GM12878 (cell line): ENCODE results near the gene ALG2. TPM values are rescaled to one million over a fixed set of nuclear protein-coding genes. Genes with fewer than 3 reads are reported as not detected.
A peak's percentile ranks its signal among the peaks of the same experiment; 100 is the strongest.

Source experiments
- ATAC-seq: fragments of 200-7000 bp; cut with Tn5 transposase; 3 replicates; pipeline ENCODE4 v1.9.1; 2020; ENCODE audit warnings: mild to moderate bottlenecking, moderate library complexity
- BruUV-seq: library from RNA; stranded (reverse); fragments of 400-500 nt; replicated peaks from 2 replicates; lab custom pipeline; 2021; lab: Mats Ljungman, UMichigan
- CTCF ChIA-PET: fragments of 300-600 bp; sonication (Branson Sonifier 250); formaldehyde crosslinking; extraction: SDS; loops from one replicate; lab custom pipeline; 2021; ENCODE audit warnings: inconsistent platforms; lab: Yijun Ruan, JAX
- POLR2A ChIA-PET: fragments of 350-600 bp; formaldehyde crosslinking; extraction: SDS; loops from one replicate; lab custom pipeline; 2021; ENCODE audit warnings: inconsistent platforms; lab: Charles Lee
- RAD21 ChIA-PET: fragments of 300-600 bp; sonication (Branson Sonifier 250); formaldehyde crosslinking; loops from one replicate; lab custom pipeline; 2023; ENCODE audit warnings: antibody characterized with exemption; ENCODE audit not compliant: unreplicated experiment; lab: Charles Lee
- SMC1A ChIA-PET: fragments of 300-600 bp; sonication (Branson Sonifier 250); formaldehyde crosslinking; loops from one replicate; lab custom pipeline; 2023; ENCODE audit not compliant: unreplicated experiment, uncharacterized antibody; lab: Charles Lee
- DNase-seq: peaks from one replicate; pipeline ENCODE4 v3.0.0-alpha.2; 2011; ENCODE audit warnings: low read depth, low spot score
- FAIRE-seq: peaks from 3 replicates; lab custom pipeline; 2011; peaks lifted over from hg19 to GRCh38; lab: Jason Lieb, UNC
- H2AFZ ChIP-seq: 2 replicates; pipeline ENCODE4 v1.6.0; 2011; ENCODE audit warnings: low read depth, low read length, control low read depth; ENCODE audit not compliant: control insufficient read depth
- H3K27ac ChIP-seq: 2 replicates; pipeline ENCODE4 v1.5.1; 2011; ENCODE audit warnings: control low read depth; ENCODE audit not compliant: control insufficient read depth, insufficient read depth
- H3K27me3 ChIP-seq, 2 experiments: replicated peaks in 1 of 2; 2 replicates each; pipeline versions ENCODE4 v1.6.0 to v1.6.1; 2011; ENCODE audit warnings: low read length in 1 of 2; ENCODE audit not compliant: control insufficient read depth in 2 of 2, insufficient read depth in 2 of 2
- H3K36me3 ChIP-seq, 2 experiments: 2 replicates each; pipeline ENCODE4 v1.5.1; 2011; ENCODE audit warnings: low read length in 1 of 2; ENCODE audit not compliant: control insufficient read depth in 2 of 2, insufficient read depth in 2 of 2
- H3K4me1 ChIP-seq: 2 replicates; pipeline ENCODE4 v1.6.1; 2011; ENCODE audit warnings: mild to moderate bottlenecking, low read length, moderate library complexity, mixed read lengths; ENCODE audit not compliant: control insufficient read depth, insufficient read depth
- H3K4me2 ChIP-seq: 2 replicates; pipeline ENCODE4 v1.6.0; 2011; ENCODE audit warnings: control low read depth; ENCODE audit not compliant: control insufficient read depth, insufficient read depth
- H3K4me3 ChIP-seq: fragments of 200-600 bp; sonication (generic); 2 replicates; pipeline ENCODE4 v1.5.1; 2016
- H3K79me2 ChIP-seq: 2 replicates; pipeline ENCODE4 v1.6.0; 2011; ENCODE audit warnings: low read length; ENCODE audit not compliant: control insufficient read depth, insufficient read depth
- H3K9ac ChIP-seq: 2 replicates; pipeline ENCODE4 v1.8.0; 2011; ENCODE audit warnings: low read length, control low read depth, mixed read lengths; ENCODE audit not compliant: control insufficient read depth, insufficient read depth
- H3K9me3 ChIP-seq: replicated peaks from 3 replicates; pipeline ENCODE4 v1.5.1; 2011; ENCODE audit warnings: mild to moderate bottlenecking, low read length; ENCODE audit not compliant: control insufficient read depth, insufficient read depth
- H4K20me1 ChIP-seq: 2 replicates; pipeline ENCODE4 v1.6.0; 2011; ENCODE audit not compliant: control insufficient read depth, insufficient read depth
- DPF2 ChIP-seq: fragments of 450-650 bp; IDR thresholded peaks from 2 replicates; pipeline ENCODE4 v1.6.1; 2017; ENCODE audit warnings: mild to moderate bottlenecking
- LARP7 ChIP-seq: fragments of 450-650 bp; IDR thresholded peaks from 2 replicates; pipeline ENCODE4 v1.6.1; 2017; ENCODE audit warnings: mild to moderate bottlenecking
- RB1 ChIP-seq: fragments of 450-650 bp; formaldehyde crosslinking; IDR thresholded peaks from 2 replicates; pipeline ENCODE4 v1.6.1; 2017; ENCODE audit warnings: mild to moderate bottlenecking, borderline replicate concordance
- WGBS: methylation state at CpG from one replicate; pipeline ENCODE4 v1.1.6; 2016; ENCODE audit warnings: low lambda C conversion rate; ENCODE audit not compliant: insufficient replicate concordance, insufficient coverage; ENCODE audit errors: missing lambda C conversion rate; 5-methylcytosine and 5-hydroxymethylcytosine counted together
- in situ Hi-C: fragments of 300-500 bp; cut with MboI; formaldehyde crosslinking; loops from 9 replicates; pipeline ENCODE4 v1.14.3; 2018; ENCODE audit warnings: mixed read lengths
- intact Hi-C: fragments of 100-400 bp; cut with micrococcal nuclease; formaldehyde crosslinking; loops from one replicate; pipeline ENCODE4 v1.14.2; 2022; ENCODE audit not compliant: unreplicated experiment
- polyA plus RNA-seq, 11 experiments: library from polyadenylated mRNA; depleted of rRNA in 4 of 11; unstranded in 6 of 11; stranded (reverse) in 5 of 11; fragments of >200 nt; fragmentation: Nextera tagmentation in 4 of 11; fragmentation: Illumina TruSeq in 1 of 11; extraction: Ambion mirVana in 4 of 11; extraction: Trizol in 1 of 11; gene quantifications; 1 replicate in 1 of 11; 2 replicates in 10 of 11; pipeline versions ENCODE4 v1.2.1 to v1.2.3, GENCODE V29; 2011 to 2016; ENCODE audit warnings: inconsistent platforms in 2 of 11, missing spikeins in 2 of 11, low read depth in 1 of 11
- total RNA-seq, 4 experiments: library from RNA; depleted of rRNA in 3 of 4; stranded (reverse); fragments of >200 nt in 3 of 4; fragmentation: Illumina TruSeq in 1 of 4; extraction: Trizol in 1 of 4; gene quantifications; 2 replicates each; pipeline versions ENCODE4 v1.2.1 to v1.2.3, GENCODE V29; 2013 to 2021
- TF ChIP-seq, protein P1 (sequence below): fragments of 450-650 bp; IDR thresholded peaks from 2 replicates; pipeline ENCODE4 v1.6.1; 2018; ENCODE audit warnings: mild to moderate bottlenecking, low read depth, moderate library complexity; ENCODE audit not compliant: partially characterized antibody
- TF ChIP-seq, protein P2 (sequence below): fragments of 450-650 bp; IDR thresholded peaks from 2 replicates; pipeline ENCODE4 v1.6.1; 2017; ENCODE audit warnings: mild to moderate bottlenecking, moderate library complexity

ALG2 gene
- total and polyA plus RNA-seq, 10 of the 15 experiments (the other 5 are each of a cell fraction or from before 2014, with no cell fraction given), result 8.8 to 52.5 (median 38.6) TPM

DNA sequence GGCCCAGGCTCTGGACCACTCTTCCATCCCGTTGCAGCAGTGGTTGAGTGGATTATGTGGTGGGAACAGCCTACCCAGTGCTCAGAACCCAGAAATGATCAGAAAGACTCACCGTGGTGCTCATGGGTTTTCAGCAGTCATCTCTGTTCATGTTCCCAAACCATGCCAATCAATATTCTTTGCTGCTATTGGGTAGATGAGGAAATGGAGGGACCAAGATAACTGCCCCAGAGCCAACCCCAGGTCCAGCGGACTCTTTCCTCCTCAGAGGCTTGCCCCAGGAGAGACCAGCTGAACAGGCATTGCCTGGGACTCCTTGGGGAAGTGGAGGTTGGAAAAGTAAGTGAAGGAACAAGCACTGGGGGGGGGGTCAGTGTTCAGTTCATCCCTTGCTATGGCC lies 38.1 kb downstream of the ALG2 start:
- SMC1A ChIA-PET, result interaction anchor here (0.9 to 12.4 kb wide), 13 partner anchors 11 to 1141 kb away, joined by 3 to 189 read pairs (median 11); partner anchors contain the start of genes ALG2 and SEC61B
- BruUV-seq, result TSS peak; percentile 65
- 78% methylated on average over 3 of the region's 3 CpGs for WGBS

More for the DNA sequence above, 38.1 kb downstream of the ALG2 start:
- Histone ChIP-seq H3K36me3 (no peaks in the 10 kb centered on the region), H3K27me3 (no peaks in the 10 kb centered on the region), H4K20me1 (no peaks in the 10 kb centered on the region), H3K27ac (peak overlapping the region; percentile 49), H3K4me2 (no peak overlapping the region), H3K9me3 (no peaks in the 10 kb centered on the region), H3K79me2 (no peaks in the 10 kb centered on the region), H2AFZ (no peak overlapping the region), H3K4me1 (peaks cover 77% of the 10 kb centered on the region), H3K4me3 (no peak overlapping the region), H3K9ac (peak overlapping the region; percentile 28; the same call in 1 of the 2 replicates)
- intact Hi-C loops (loop anchor here (1.0 to 10.0 kb wide), 13 partner anchors 20 to 1251 kb away; partner anchors contain the start of genes ERP44, INVS, NR4A3 and SEC61B), in situ Hi-C loops (loop anchor here (5.0 to 10.0 kb wide), 5 partner anchors 51 to 1141 kb away; no protein-coding TSS in a partner anchor)
- ChIA-PET CTCF (interaction anchor here (0.5 to 9.3 kb wide), 24 partner anchors 11 to 1389 kb away, joined by 3 to 131 read pairs (median 5); partner anchors contain the start of genes ALG2 and SEC61B), RAD21 (interaction anchor here (0.5 to 13.6 kb wide), 18 partner anchors 10 to 1035 kb away, joined by 3 to 147 read pairs (median 6); partner anchors contain the start of genes ALG2 and SEC61B), POLR2A (interaction anchor here (0.6 to 2.4 kb wide), 7 partner anchors 19 to 978 kb away, joined by 3 to 11 read pairs (median 6); partner anchors contain the start of genes ALG2 and SEC61B)
- no peak for ATAC-seq
- no peak for DNase-seq
- TF ChIP-seq, protein P1, sequence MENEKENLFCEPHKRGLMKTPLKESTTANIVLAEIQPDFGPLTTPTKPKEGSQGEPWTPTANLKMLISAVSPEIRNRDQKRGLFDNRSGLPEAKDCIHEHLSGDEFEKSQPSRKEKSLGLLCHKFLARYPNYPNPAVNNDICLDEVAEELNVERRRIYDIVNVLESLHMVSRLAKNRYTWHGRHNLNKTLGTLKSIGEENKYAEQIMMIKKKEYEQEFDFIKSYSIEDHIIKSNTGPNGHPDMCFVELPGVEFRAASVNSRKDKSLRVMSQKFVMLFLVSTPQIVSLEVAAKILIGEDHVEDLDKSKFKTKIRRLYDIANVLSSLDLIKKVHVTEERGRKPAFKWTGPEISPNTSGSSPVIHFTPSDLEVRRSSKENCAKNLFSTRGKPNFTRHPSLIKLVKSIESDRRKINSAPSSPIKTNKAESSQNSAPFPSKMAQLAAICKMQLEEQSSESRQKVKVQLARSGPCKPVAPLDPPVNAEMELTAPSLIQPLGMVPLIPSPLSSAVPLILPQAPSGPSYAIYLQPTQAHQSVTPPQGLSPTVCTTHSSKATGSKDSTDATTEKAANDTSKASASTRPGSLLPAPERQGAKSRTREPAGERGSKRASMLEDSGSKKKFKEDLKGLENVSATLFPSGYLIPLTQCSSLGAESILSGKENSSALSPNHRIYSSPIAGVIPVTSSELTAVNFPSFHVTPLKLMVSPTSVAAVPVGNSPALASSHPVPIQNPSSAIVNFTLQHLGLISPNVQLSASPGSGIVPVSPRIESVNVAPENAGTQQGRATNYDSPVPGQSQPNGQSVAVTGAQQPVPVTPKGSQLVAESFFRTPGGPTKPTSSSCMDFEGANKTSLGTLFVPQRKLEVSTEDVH, result no peak
- TF ChIP-seq LARP7 (no peak), RB1 (no peak), DPF2 (no peak)
- TF ChIP-seq, protein P2, sequence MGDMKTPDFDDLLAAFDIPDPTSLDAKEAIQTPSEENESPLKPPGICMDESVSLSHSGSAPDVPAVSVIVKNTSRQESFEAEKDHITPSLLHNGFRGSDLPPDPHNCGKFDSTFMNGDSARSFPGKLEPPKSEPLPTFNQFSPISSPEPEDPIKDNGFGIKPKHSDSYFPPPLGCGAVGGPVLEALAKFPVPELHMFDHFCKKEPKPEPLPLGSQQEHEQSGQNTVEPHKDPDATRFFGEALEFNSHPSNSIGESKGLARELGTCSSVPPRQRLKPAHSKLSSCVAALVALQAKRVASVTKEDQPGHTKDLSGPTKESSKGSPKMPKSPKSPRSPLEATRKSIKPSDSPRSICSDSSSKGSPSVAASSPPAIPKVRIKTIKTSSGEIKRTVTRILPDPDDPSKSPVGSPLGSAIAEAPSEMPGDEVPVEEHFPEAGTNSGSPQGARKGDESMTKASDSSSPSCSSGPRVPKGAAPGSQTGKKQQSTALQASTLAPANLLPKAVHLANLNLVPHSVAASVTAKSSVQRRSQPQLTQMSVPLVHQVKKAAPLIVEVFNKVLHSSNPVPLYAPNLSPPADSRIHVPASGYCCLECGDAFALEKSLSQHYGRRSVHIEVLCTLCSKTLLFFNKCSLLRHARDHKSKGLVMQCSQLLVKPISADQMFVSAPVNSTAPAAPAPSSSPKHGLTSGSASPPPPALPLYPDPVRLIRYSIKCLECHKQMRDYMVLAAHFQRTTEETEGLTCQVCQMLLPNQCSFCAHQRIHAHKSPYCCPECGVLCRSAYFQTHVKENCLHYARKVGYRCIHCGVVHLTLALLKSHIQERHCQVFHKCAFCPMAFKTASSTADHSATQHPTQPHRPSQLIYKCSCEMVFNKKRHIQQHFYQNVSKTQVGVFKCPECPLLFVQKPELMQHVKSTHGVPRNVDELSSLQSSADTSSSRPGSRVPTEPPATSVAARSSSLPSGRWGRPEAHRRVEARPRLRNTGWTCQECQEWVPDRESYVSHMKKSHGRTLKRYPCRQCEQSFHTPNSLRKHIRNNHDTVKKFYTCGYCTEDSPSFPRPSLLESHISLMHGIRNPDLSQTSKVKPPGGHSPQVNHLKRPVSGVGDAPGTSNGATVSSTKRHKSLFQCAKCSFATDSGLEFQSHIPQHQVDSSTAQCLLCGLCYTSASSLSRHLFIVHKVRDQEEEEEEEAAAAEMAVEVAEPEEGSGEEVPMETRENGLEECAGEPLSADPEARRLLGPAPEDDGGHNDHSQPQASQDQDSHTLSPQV, result no peak
- no peak for FAIRE-seq
